ENCODE results near the gene RNF141. TPM values are rescaled to one million over a fixed set of nuclear protein-coding genes. Genes with fewer than 3 reads are reported as not detected.

The RNF141 gene
- total and polyA plus RNA-seq, 12 donors, result 6.7 to 43.0 (median 34.2) TPM

GRCh38 chr11:10564030-10564429, 23.0 kb upstream of the RNF141 start:
- Histone ChIP-seq H3K4me1 (peaks cover 0 to 27% (median 4%) of the 10 kb centered on the region in 9 donors), H3K27me3 (no peaks in the 10 kb centered on the region), H3K9me3 (no peaks in the 10 kb centered on the region), H3K27ac (no peak overlapping the region), H3K4me3 (no peak overlapping the region), H3K36me3 (peaks cover 0 to 22% (median 0%) of the 10 kb centered on the region in 9 donors)
- no peak for ATAC-seq
- no peak for TF ChIP-seq CTCF (IDR thresholded peaks at IDR 0.05)
- intact Hi-C loops (cut with DNase I), result loop anchor here in 4 of 10 donors (2.0 to 10.0 kb wide), 3 partner anchors 61 to 91 kb away; no protein-coding TSS in a partner anchor
- DNase-seq, result no peak
- WGBS, 2 donors, result 84 to 90% methylated on average over 3 of the region's 3 CpGs

GRCh38 chr11:10561947-10562346, 21.0 kb upstream of the RNF141 start:
- Histone ChIP-seq H3K4me1 (peaks cover 0 to 15% (median 0%) of the 10 kb centered on the region in 9 donors), H3K27me3 (no peaks in the 10 kb centered on the region), H3K27ac (no peak overlapping the region), H3K4me3 (no peak overlapping the region), H3K9me3 (no peaks in the 10 kb centered on the region), H3K36me3 (peaks cover 0 to 31% (median 0%) of the 10 kb centered on the region in 9 donors)
- 98 to 100% methylated on average over 1 of the region's 1 CpG for WGBS, 2 donors
- no peak for TF ChIP-seq CTCF (IDR thresholded peaks at IDR 0.05)
- DNase-seq (no peak), ATAC-seq (no peak)
- intact Hi-C loops (cut with DNase I), result loop anchor here in 3 of 10 donors (5.0 to 10.0 kb wide), 2 partner anchors 63 to 90 kb away; no protein-coding TSS in a partner anchor

GRCh38 chr11:10561043-10561818, 20.2 kb upstream of the RNF141 start:
- Histone ChIP-seq H3K36me3 (peaks cover 0 to 31% (median 0%) of the 10 kb centered on the region in 9 donors), H3K4me1 (peaks cover 0 to 13% (median 0%) of the 10 kb centered on the region in 9 donors), H3K9me3 (no peaks in the 10 kb centered on the region), H3K27me3 (no peaks in the 10 kb centered on the region), H3K4me3 (no peak overlapping the region), H3K27ac (no peak overlapping the region)
- no peak for TF ChIP-seq CTCF (IDR thresholded peaks at IDR 0.05)
- WGBS, 2 donors, result 55 to 57% methylated on average over 3 of the region's 3 CpGs
- ATAC-seq, result peak in 6 of 8 donors; percentile 25 to 71 (median 59)
- no peak for DNase-seq
- intact Hi-C loops (cut with DNase I), result loop anchor here in 3 of 10 donors (5.0 to 10.0 kb wide), 2 partner anchors 64 to 91 kb away; no protein-coding TSS in a partner anchor

GRCh38 chr11:10558288-10558687, 17.3 kb upstream of the RNF141 start:
- intact Hi-C loops (cut with DNase I), result loop anchor here in 1 of 10 donors (10.0 kb wide), 1 partner anchor 97 kb away; no protein-coding TSS in a partner anchor

More at GRCh38 chr11:10558288-10558687, 17.3 kb upstream of the RNF141 start:
- no peaks in the 10 kb centered on the region for H3K4me1 ChIP-seq
- DNase-seq, result no peak
- no peak for ATAC-seq
- H3K27me3 ChIP-seq, result no peaks in the 10 kb centered on the region
- 71 to 87% methylated on average over 3 of the region's 3 CpGs for WGBS, 2 donors
- H3K4me3 ChIP-seq, result no peak overlapping the region
- H3K36me3 ChIP-seq, result peaks cover 0 to 28% (median 0%) of the 10 kb centered on the region in 9 donors
- H3K9me3 ChIP-seq, result no peaks in the 10 kb centered on the region
- no peak for TF ChIP-seq CTCF (IDR thresholded peaks at IDR 0.05)
- H3K27ac ChIP-seq, result no peak overlapping the region
